OCI-LY7 (cell line): Measurements from ENCODE around the gene SORCS3. TPM values are rescaled to one million over a fixed set of nuclear protein-coding genes. Genes with fewer than 3 reads are reported as not detected.

ENCODE experiments used
- BruUV-seq: library from RNA; stranded (reverse); fragments of 400-500 nt; replicated peaks from 2 replicates; lab custom pipeline; 2021; lab: Mats Ljungman, UMichigan
- CTCF ChIA-PET: fragments of 300-600 bp; sonication (Branson Sonifier 250); formaldehyde crosslinking; loops from one replicate; lab custom pipeline; 2022; ENCODE audit warnings: antibody characterized with exemption; ENCODE audit not compliant: unreplicated experiment; lab: Charles Lee
- POLR2A ChIA-PET: fragments of 300-600 bp; sonication (Branson Sonifier 250); formaldehyde crosslinking; loops from one replicate; lab custom pipeline; 2022; ENCODE audit warnings: antibody characterized with exemption; lab: Charles Lee
- DNase-seq: peaks from one replicate; pipeline ENCODE4 v3.0.0-alpha.2; 2015; ENCODE audit warnings: low spot score
- H2AFZ ChIP-seq: fragments of 200-600 bp; sonication (generic), shearing (Covaris generic); 2 replicates; pipeline ENCODE4 v1.6.1; 2014; ENCODE audit warnings: mild to moderate bottlenecking, antibody characterized with exemption, low read length, moderate library complexity
- H3K27ac ChIP-seq: fragments of 200-600 bp; sonication (generic); 2 replicates; pipeline ENCODE4 v1.5.1; 2014; ENCODE audit warnings: mixed run types, low read depth, mild to moderate bottlenecking, moderate library complexity, low read length, inconsistent platforms; ENCODE audit not compliant: poor library complexity, severe bottlenecking
- H3K36me3 ChIP-seq: fragments of 200-600 bp; sonication (generic); 2 replicates; pipeline ENCODE4 v1.6.1; 2014; ENCODE audit warnings: mild to moderate bottlenecking, antibody characterized with exemption, low read length, moderate library complexity, mixed read lengths; ENCODE audit not compliant: insufficient read depth
- H3K4me1 ChIP-seq: fragments of 200-600 bp; sonication (generic); 2 replicates; pipeline ENCODE4 v1.5.1; 2014; ENCODE audit warnings: mild to moderate bottlenecking, low read length; ENCODE audit not compliant: insufficient read depth, poor library complexity, severe bottlenecking
- H3K4me2 ChIP-seq: fragments of 200-600 bp; sonication (generic); 2 replicates; pipeline ENCODE4 v1.6.1; 2014; ENCODE audit warnings: mild to moderate bottlenecking, low read length
- H3K4me3 ChIP-seq: fragments of 200-600 bp; sonication (generic); 2 replicates; pipeline ENCODE4 v1.5.1; 2014; ENCODE audit warnings: mild to moderate bottlenecking, low read depth, low read length; ENCODE audit not compliant: poor library complexity, severe bottlenecking
- H3K79me2 ChIP-seq: fragments of 200-600 bp; sonication (generic); 2 replicates; pipeline ENCODE4 v1.6.1; 2016; ENCODE audit warnings: low read depth, mild to moderate bottlenecking, low read length, moderate library complexity, mixed read lengths; ENCODE audit not compliant: insufficient read depth
- H3K9me2 ChIP-seq: fragments of 200-600 bp; sonication (generic); 2 replicates; pipeline ENCODE4 v1.6.1; 2016; ENCODE audit warnings: mild to moderate bottlenecking, low read length, mixed read lengths; ENCODE audit not compliant: insufficient read depth
- H3K9me3 ChIP-seq: fragments of 200-600 bp; sonication (generic); 2 replicates; pipeline ENCODE4 v1.6.1; 2014; ENCODE audit warnings: mild to moderate bottlenecking, mixed run types, low read length, mixed read lengths
- H4K20me1 ChIP-seq: fragments of 200-600 bp; sonication (generic); 2 replicates; pipeline ENCODE4 v1.6.1; 2014; ENCODE audit warnings: mild to moderate bottlenecking, antibody characterized with exemption, low read length, moderate library complexity, mixed read lengths; ENCODE audit not compliant: insufficient read depth
- CTCF ChIP-seq: fragments of 200-600 bp; sonication (generic); conservative IDR thresholded peaks from 2 replicates; pipeline ENCODE4 v1.5.1; 2014; ENCODE audit warnings: mild to moderate bottlenecking, antibody characterized with exemption, low read length, moderate library complexity, mixed read lengths
- EZH2phosphoT487 ChIP-seq: fragments of 200-600 bp; sonication (generic); IDR thresholded peaks from 2 replicates; pipeline ENCODE4 v1.6.1; 2018; ENCODE audit warnings: low read depth, borderline replicate concordance, mild to moderate bottlenecking, mixed run types, antibody characterized with exemption, low read length, moderate library complexity, mixed read lengths
- intact Hi-C: fragments of 100-400 bp; cut with micrococcal nuclease; formaldehyde crosslinking; loops from one replicate; pipeline ENCODE4 v1.10.0; 2022; ENCODE audit not compliant: unreplicated experiment
- total RNA-seq, 2 experiments: library from RNA; depleted of rRNA in 1 of 2; stranded (reverse); fragments of >200 nt in 1 of 2; shearing (Covaris generic) in 1 of 2; gene quantifications; 2 replicates each; pipeline ENCODE4 v1.2.3, GENCODE V29; 2014 to 2022

SORCS3 gene
- total RNA-seq, 2 experiments from 2014 or later, result not detected

- BruUV-seq, result no TSS peak
- no peaks in the 10 kb centered on the region for H3K36me3 ChIP-seq
- H3K27ac ChIP-seq, result no peak overlapping the region
- no peaks in the 10 kb centered on the region for H3K4me1 ChIP-seq
- no peaks in the 10 kb centered on the region for H3K79me2 ChIP-seq
- no peak for DNase-seq
- no peaks in the 10 kb centered on the region for H3K9me3 ChIP-seq
- H3K9me2 ChIP-seq, result no peaks in the 10 kb centered on the region
- H3K4me3 ChIP-seq, result no peak overlapping the region
- no peak for TF ChIP-seq CTCF
- TF ChIP-seq EZH2phosphoT487, result no peak
- POLR2A ChIA-PET, result no interaction called here
- no peak overlapping the region for H3K4me2 ChIP-seq
- CTCF ChIA-PET, result no interaction called here
- no peaks in the 10 kb centered on the region for H4K20me1 ChIP-seq
- no peak overlapping the region for H2AFZ ChIP-seq
- intact Hi-C loops, result no loop called here
Measured at GRCh38 chr10:104744052-104744451, 103.0 kb downstream of the SORCS3 start.

GRCh38 chr10:104750291-104750690, 109.2 kb downstream of the SORCS3 start:
- no peak overlapping the region for H3K27ac ChIP-seq
- TF ChIP-seq CTCF (no peak), EZH2phosphoT487 (no peak)
- BruUV-seq, result no TSS peak
- H3K4me2 ChIP-seq, result no peak overlapping the region
- no peaks in the 10 kb centered on the region for H3K36me3 ChIP-seq
- no peak overlapping the region for H3K4me3 ChIP-seq
- H4K20me1 ChIP-seq, result no peaks in the 10 kb centered on the region
- intact Hi-C loops, result no loop called here
- no peaks in the 10 kb centered on the region for H3K9me2 ChIP-seq
- no peak for DNase-seq
- CTCF ChIA-PET, result no interaction called here
- H3K9me3 ChIP-seq, result no peaks in the 10 kb centered on the region
- H3K79me2 ChIP-seq, result no peaks in the 10 kb centered on the region
- no peak overlapping the region for H2AFZ ChIP-seq
- H3K4me1 ChIP-seq, result no peaks in the 10 kb centered on the region
- POLR2A ChIA-PET, result interaction anchor here (0.5 to 0.6 kb wide), 2 partner anchors 11 to 1488 kb away, joined by 3 read pairs; no protein-coding TSS in a partner anchor

GRCh38 chr10:104762793-104763192, 121.7 kb downstream of the SORCS3 start:
- no peak overlapping the region for H3K27ac ChIP-seq
- TF ChIP-seq CTCF, result no peak
- no peak for TF ChIP-seq EZH2phosphoT487
- no peaks in the 10 kb centered on the region for H3K9me2 ChIP-seq
- CTCF ChIA-PET, result no interaction called here
- no peaks in the 10 kb centered on the region for H3K36me3 ChIP-seq
- no peaks in the 10 kb centered on the region for H3K79me2 ChIP-seq
- intact Hi-C loops, result no loop called here
- H3K4me1 ChIP-seq, result no peaks in the 10 kb centered on the region
- no peak overlapping the region for H3K4me3 ChIP-seq
- DNase-seq, result no peak
- POLR2A ChIA-PET, result interaction anchor here (0.6 kb wide), 1 partner anchor 133 kb away, joined by 4 read pairs; no protein-coding TSS in a partner anchor
- no peak overlapping the region for H2AFZ ChIP-seq
- no peaks in the 10 kb centered on the region for H3K9me3 ChIP-seq
- no TSS peak for BruUV-seq
- H4K20me1 ChIP-seq, result no peaks in the 10 kb centered on the region
- no peak overlapping the region for H3K4me2 ChIP-seq
